BJ (cell line): ENCODE results near the gene SLC17A9. TPM values are rescaled to one million over a fixed set of nuclear protein-coding genes. Genes with fewer than 3 reads are reported as not detected.

Source experiments
- CTCF ChIA-PET: fragments of 350-600 bp; formaldehyde crosslinking; extraction: SDS; loops from one replicate; lab custom pipeline; 2021; ENCODE audit warnings: antibody characterized with exemption, inconsistent platforms; lab: Yijun Ruan, JAX
- POLR2A ChIA-PET: fragments of 300-600 bp; sonication (Branson Sonifier 250); formaldehyde crosslinking; extraction: SDS; loops from one replicate; lab custom pipeline; 2021; ENCODE audit warnings: antibody characterized with exemption; lab: Charles Lee
- DNase-seq: peaks from one replicate; pipeline ENCODE4 v3.0.0-alpha.2; 2011; ENCODE audit warnings: low read depth
- H3K27me3 ChIP-seq: 2 replicates; pipeline ENCODE4 v1.6.0; 2011; ENCODE audit warnings: low read length; ENCODE audit not compliant: control insufficient read depth, insufficient read depth
- H3K36me3 ChIP-seq: 2 replicates; pipeline ENCODE4 v1.5.1; 2011; ENCODE audit warnings: low read length; ENCODE audit not compliant: control insufficient read depth, insufficient read depth
- H3K4me3 ChIP-seq: 2 replicates; pipeline ENCODE4 v1.5.1; 2011; ENCODE audit warnings: low read depth, mild to moderate bottlenecking, control low read depth, low read length
- polyA plus RNA-seq: library from polyadenylated mRNA; depleted of rRNA; stranded (reverse); fragments of >200 nt; gene quantifications from 2 replicates; pipeline ENCODE4 v1.2.3, GENCODE V29; 2011
- TF ChIP-seq, protein P1 (sequence below): IDR thresholded peaks from 2 replicates; pipeline ENCODE4 v1.5.1; 2011; ENCODE audit warnings: low read depth, mild to moderate bottlenecking, control low read depth, inconsistent platforms, low read length, moderate library complexity; ENCODE audit not compliant: insufficient read depth

The SLC17A9 gene
- polyA plus RNA-seq, 1 experiment: 30.8 TPM

DNA sequence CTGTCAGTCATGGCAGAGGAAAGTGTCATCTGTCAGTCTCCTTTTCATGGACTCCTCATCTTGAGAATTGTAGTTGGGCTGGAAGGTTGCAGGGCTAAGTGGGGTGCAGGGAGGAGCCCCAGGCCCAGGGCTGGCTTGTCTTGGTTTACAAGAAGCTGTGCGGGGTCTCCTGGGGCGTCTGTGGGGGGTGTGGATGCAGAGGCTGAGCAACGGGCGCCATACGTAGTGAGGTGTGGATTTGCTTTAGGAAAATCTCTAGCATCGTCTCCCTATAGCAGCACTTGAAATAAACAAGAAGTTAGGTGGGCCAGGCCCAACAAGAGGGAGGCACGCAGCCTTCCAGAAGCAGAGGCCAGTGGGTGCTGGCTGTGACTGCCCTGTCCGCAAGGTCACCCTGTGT lies 1.8 kb upstream of the SLC17A9 start:
- ChIA-PET CTCF (interaction anchor here (1.0 to 1.5 kb wide), 2 partner anchors 22 to 52 kb away, joined by 4 to 5 read pairs; no protein-coding TSS in a partner anchor), POLR2A (no interaction called here)
- no peak overlapping the region for H3K4me3 ChIP-seq
- TF ChIP-seq, protein P1, sequence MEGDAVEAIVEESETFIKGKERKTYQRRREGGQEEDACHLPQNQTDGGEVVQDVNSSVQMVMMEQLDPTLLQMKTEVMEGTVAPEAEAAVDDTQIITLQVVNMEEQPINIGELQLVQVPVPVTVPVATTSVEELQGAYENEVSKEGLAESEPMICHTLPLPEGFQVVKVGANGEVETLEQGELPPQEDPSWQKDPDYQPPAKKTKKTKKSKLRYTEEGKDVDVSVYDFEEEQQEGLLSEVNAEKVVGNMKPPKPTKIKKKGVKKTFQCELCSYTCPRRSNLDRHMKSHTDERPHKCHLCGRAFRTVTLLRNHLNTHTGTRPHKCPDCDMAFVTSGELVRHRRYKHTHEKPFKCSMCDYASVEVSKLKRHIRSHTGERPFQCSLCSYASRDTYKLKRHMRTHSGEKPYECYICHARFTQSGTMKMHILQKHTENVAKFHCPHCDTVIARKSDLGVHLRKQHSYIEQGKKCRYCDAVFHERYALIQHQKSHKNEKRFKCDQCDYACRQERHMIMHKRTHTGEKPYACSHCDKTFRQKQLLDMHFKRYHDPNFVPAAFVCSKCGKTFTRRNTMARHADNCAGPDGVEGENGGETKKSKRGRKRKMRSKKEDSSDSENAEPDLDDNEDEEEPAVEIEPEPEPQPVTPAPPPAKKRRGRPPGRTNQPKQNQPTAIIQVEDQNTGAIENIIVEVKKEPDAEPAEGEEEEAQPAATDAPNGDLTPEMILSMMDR: no peak
- no peaks in the 10 kb centered on the region for H3K27me3 ChIP-seq
- H3K36me3 ChIP-seq: peaks cover 18% of the 10 kb centered on the region
- no peak for DNase-seq

- CTCF ChIA-PET: interaction anchor here (1.0 to 3.3 kb wide), 3 partner anchors 21 to 76 kb away, joined by 3 to 13 read pairs (median 4); no protein-coding TSS in a partner anchor
- TF ChIP-seq, protein P1: no peak
- no peaks in the 10 kb centered on the region for H3K27me3 ChIP-seq
- no peak for DNase-seq
- peaks cover 15% of the 10 kb centered on the region for H3K36me3 ChIP-seq
- POLR2A ChIA-PET: no interaction called here
- H3K4me3 ChIP-seq: no peak overlapping the region
These were observed 1.2 kb upstream of the SLC17A9 start for GRCh38 chr20:62951143-62951895.

DNA sequence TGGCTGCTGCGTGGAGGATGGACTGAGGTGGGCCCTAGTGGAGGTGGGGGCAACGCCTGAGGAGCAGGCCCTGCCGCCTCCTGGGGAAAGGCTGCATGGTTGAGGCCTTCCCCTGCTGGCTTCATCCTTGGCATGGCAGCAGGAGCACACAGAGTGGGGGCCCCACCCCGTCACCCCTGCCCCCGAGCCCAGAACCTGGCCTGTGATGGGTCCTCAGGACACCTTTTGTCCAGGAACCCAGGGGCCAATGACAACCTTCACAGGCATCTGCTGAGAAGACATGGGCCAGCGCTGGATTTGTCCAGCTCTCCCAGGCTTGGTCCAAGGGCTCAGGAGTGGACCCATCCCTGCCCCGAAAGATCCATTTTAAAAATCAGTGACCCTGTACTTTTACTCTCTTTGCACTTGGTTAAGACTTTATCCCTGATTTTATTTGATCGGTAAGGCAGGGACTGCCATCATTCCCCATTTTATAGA lies 575 bp upstream of the SLC17A9 start:
- no peak for DNase-seq
- ChIA-PET POLR2A (no interaction called here), CTCF (interaction anchor here (1.0 to 3.3 kb wide), 3 partner anchors 21 to 76 kb away, joined by 3 to 13 read pairs (median 4); no protein-coding TSS in a partner anchor)
- H3K36me3 ChIP-seq: peaks cover 16% of the 10 kb centered on the region
- TF ChIP-seq, protein P1: no peak
- no peaks in the 10 kb centered on the region for H3K27me3 ChIP-seq
- H3K4me3 ChIP-seq: peak overlapping the region; percentile 55

- no peaks in the 10 kb centered on the region for H3K27me3 ChIP-seq
- TF ChIP-seq, protein P1: no peak
- no peak for DNase-seq
- POLR2A ChIA-PET: interaction anchor here (0.6 to 1.9 kb wide), 3 partner anchors 15 to 41 kb away, joined by 3 to 10 read pairs (median 3); partner anchors contain the start of gene GID8
- H3K36me3 ChIP-seq: peaks cover 23% of the 10 kb centered on the region
- CTCF ChIA-PET: interaction anchor here (0.8 to 3.3 kb wide), 11 partner anchors 11 to 259 kb away, joined by 3 to 13 read pairs (median 4); no protein-coding TSS in a partner anchor
- H3K4me3 ChIP-seq: peak overlapping the region; percentile 55
These were observed 694 bp downstream of the SLC17A9 start for GRCh38 chr20:62952968-62953838.
